ENCODE measurements around the gene JAGN1. TPM values are rescaled to one million over a fixed set of nuclear protein-coding genes. Genes with fewer than 3 reads are reported as not detected.
"Not testable (repeated sequence)": the region's sequence is repeated elsewhere in the genome, so short reads cannot be mapped to it uniquely, and the experiment has no call there.

Gene JAGN1
- total RNA-seq, 2 experiments from 2014 or later = 27.1 to 33.0 TPM

- H3K9me3 Mint-ChIP-seq (ENCODE audit: low read depth) = no peaks in the 10 kb centered on the region
- no peak overlapping the region for H3K4me3 Mint-ChIP-seq
- intact Hi-C loops (cut with DNase I, micrococcal nuclease) = no loop called here
- DNase-seq = no peak
- no peak for ATAC-seq
- no peak overlapping the region for H3K27ac Mint-ChIP-seq
- peaks cover 5% of the 10 kb centered on the region for H3K36me3 Mint-ChIP-seq (ENCODE audit: low read depth)
- CTCF ChIA-PET = interaction anchor here (0.6 kb wide), 1 partner anchor 107 kb away, joined by 3 read pairs; no protein-coding TSS in a partner anchor
- no peaks in the 10 kb centered on the region for H3K27me3 Mint-ChIP-seq
- POLR2A ChIA-PET = interaction anchor here (0.6 kb wide), 1 partner anchor 223 kb away, joined by 12 read pairs; no protein-coding TSS in a partner anchor
- no peaks in the 10 kb centered on the region for H3K4me1 Mint-ChIP-seq
Observed at GRCh38 chr3:9886328-9886727, 4.1 kb upstream of the JAGN1 start.

GRCh38 chr3:9887480-9887879, 2.9 kb upstream of the JAGN1 start:
- ChIA-PET CTCF (interaction anchor here (0.7 kb wide), 1 partner anchor 235 kb away, joined by 4 read pairs; no protein-coding TSS in a partner anchor), POLR2A (no interaction called here)
- Mint-ChIP-seq H3K27me3 (no peaks in the 10 kb centered on the region), H3K36me3 (ENCODE audit: low read depth) (peaks cover 14% of the 10 kb centered on the region), H3K27ac (no peak overlapping the region), H3K4me3 (no peak overlapping the region), H3K4me1 (peaks cover 8% of the 10 kb centered on the region), H3K9me3 (ENCODE audit: low read depth) (no peaks in the 10 kb centered on the region)
- no peak for ATAC-seq
- no peak for DNase-seq
- intact Hi-C loops (cut with DNase I, micrococcal nuclease) = no loop called here

GRCh38 chr3:9888540-9888939, 1.9 kb upstream of the JAGN1 start:
- Mint-ChIP-seq H3K9me3 (ENCODE audit: low read depth) (no peaks in the 10 kb centered on the region), H3K27me3 (no peaks in the 10 kb centered on the region), H3K36me3 (ENCODE audit: low read depth) (peaks cover 23% of the 10 kb centered on the region), H3K4me1 (peaks cover 17% of the 10 kb centered on the region), H3K27ac (no peak overlapping the region), H3K4me3 (no peak overlapping the region)
- no peak for DNase-seq
- CTCF ChIA-PET = interaction anchor here (0.6 kb wide), 1 partner anchor 339 kb away, joined by 3 read pairs; no protein-coding TSS in a partner anchor
- intact Hi-C loops (cut with DNase I, micrococcal nuclease) = no loop called here
- ATAC-seq = no peak
- POLR2A ChIA-PET = no interaction called here

GRCh38 chr3:9889405-9889804, 1.0 kb upstream of the JAGN1 start:
- Mint-ChIP-seq H3K27ac (peak overlapping the region; percentile 98), H3K36me3 (ENCODE audit: low read depth) (peaks cover 31% of the 10 kb centered on the region), H3K4me3 (peak overlapping the region; percentile 96), H3K4me1 (peaks cover 26% of the 10 kb centered on the region), H3K27me3 (no peaks in the 10 kb centered on the region), H3K9me3 (ENCODE audit: low read depth) (no peaks in the 10 kb centered on the region)
- CTCF ChIA-PET = interaction anchor here (1.2 kb wide), 2 partner anchors 9 to 42 kb away, joined by 4 to 7 read pairs; partner anchors contain the start of gene CIDEC
- ATAC-seq (no peak), DNase-seq (no peak)
- POLR2A ChIA-PET = no interaction called here
- intact Hi-C loops (cut with DNase I, micrococcal nuclease) = no loop called here

- ChIA-PET POLR2A (interaction anchor here (0.7 to 1.6 kb wide), 6 partner anchors 11 to 55 kb away, joined by 3 to 4 read pairs (median 4); partner anchors contain the start of genes CRELD1 and IL17RE), CTCF (interaction anchor here (0.5 to 1.8 kb wide), 13 partner anchors 11 to 250 kb away, joined by 3 to 6 read pairs (median 4); partner anchors contain the start of genes CRELD1, IL17RE, RPUSD3 and VHL)
- intact Hi-C loops (cut with DNase I, micrococcal nuclease) = loop anchor here (2.0 to 5.0 kb wide), 4 partner anchors 49 to 528 kb away; partner anchors contain the start of genes ARPC4 (in 1 of the 2), RPUSD3 (in 1 of the 2), SETD5 (in 1 of the 2) and TADA3 (in 1 of the 2)
- no peak for DNase-seq
- Mint-ChIP-seq H3K9me3 (ENCODE audit: low read depth) (peaks cover 3% of the 10 kb centered on the region), H3K4me1 (peaks cover 37% of the 10 kb centered on the region), H3K36me3 (ENCODE audit: low read depth) (peaks cover 40% of the 10 kb centered on the region), H3K4me3 (peak overlapping the region; percentile 96), H3K27me3 (no peaks in the 10 kb centered on the region), H3K27ac (peak overlapping the region; percentile 98)
- no peak for ATAC-seq
Observed at GRCh38 chr3:9891072-9891622, 737 bp downstream of the JAGN1 start.

GRCh38 chr3:9893739-9894138, 3.3 kb downstream of the JAGN1 start:
- Mint-ChIP-seq H3K27me3 (no peaks in the 10 kb centered on the region), H3K4me1 (peaks cover 53% of the 10 kb centered on the region), H3K4me3 (no peak overlapping the region), H3K9me3 (ENCODE audit: low read depth) (peaks cover 3% of the 10 kb centered on the region), H3K27ac (peak overlapping the region; percentile 71), H3K36me3 (ENCODE audit: low read depth) (peaks cover 42% of the 10 kb centered on the region)
- CTCF ChIA-PET = interaction anchor here (0.8 to 3.1 kb wide), 9 partner anchors 10 to 389 kb away, joined by 3 to 17 read pairs (median 4); partner anchors contain the start of genes CRELD1 and PRRT3
- intact Hi-C loops (cut with DNase I, micrococcal nuclease) = loop anchor here in 1 of 2 experiments (5.0 kb wide), 2 partner anchors 51 to 101 kb away; partner anchors contain the start of genes ARPC4, RPUSD3 and TADA3
- DNase-seq (no peak), ATAC-seq (no peak)
- POLR2A ChIA-PET = interaction anchor here (0.6 to 0.8 kb wide), 2 partner anchors 144 to 502 kb away, joined by 3 to 7 read pairs; partner anchors contain the start of gene OGG1

- DNase-seq; intact Hi-C loops (cut with DNase I, micrococcal nuclease); H3K4me3 Mint-ChIP-seq; H3K27me3 Mint-ChIP-seq; H3K27ac Mint-ChIP-seq; H3K9me3 Mint-ChIP-seq (ENCODE audit: low read depth); POLR2A ChIA-PET; ATAC-seq: not testable (repeated sequence)
- Mint-ChIP-seq H3K36me3 (ENCODE audit: low read depth) (peaks cover 40% of the 10 kb centered on the region), H3K4me1 (peaks cover 59% of the 10 kb centered on the region)
- CTCF ChIA-PET = interaction anchor here (3.1 kb wide), 1 partner anchor 36 kb away, joined by 17 read pairs; no protein-coding TSS in a partner anchor
Observed at GRCh38 chr3:9895715-9896114, 5.3 kb downstream of the JAGN1 start.

- DNase-seq; CTCF ChIA-PET; ATAC-seq; POLR2A ChIA-PET; H3K9me3 Mint-ChIP-seq (ENCODE audit: low read depth); H3K27me3 Mint-ChIP-seq; intact Hi-C loops (cut with DNase I, micrococcal nuclease); H3K4me3 Mint-ChIP-seq: not testable (repeated sequence)
- H3K4me1 Mint-ChIP-seq = peaks cover 63% of the 10 kb centered on the region
- peak overlapping the region; percentile 42 for H3K27ac Mint-ChIP-seq
- peaks cover 33% of the 10 kb centered on the region for H3K36me3 Mint-ChIP-seq (ENCODE audit: low read depth)
Observed at GRCh38 chr3:9896755-9897407, 6.5 kb downstream of the JAGN1 start.

- H3K36me3 Mint-ChIP-seq (ENCODE audit: low read depth) = peaks cover 25% of the 10 kb centered on the region
- H3K4me1 Mint-ChIP-seq = peaks cover 63% of the 10 kb centered on the region
- no peak overlapping the region for H3K4me3 Mint-ChIP-seq
- CTCF ChIA-PET = interaction anchor here (1.0 kb wide), 1 partner anchor 15 kb away, joined by 3 read pairs; no protein-coding TSS in a partner anchor
- POLR2A ChIA-PET = no interaction called here
- H3K9me3 Mint-ChIP-seq (ENCODE audit: low read depth) = peaks cover 3% of the 10 kb centered on the region
- ATAC-seq = no peak
- intact Hi-C loops (cut with DNase I, micrococcal nuclease) = no loop called here
- DNase-seq = no peak
- H3K27ac Mint-ChIP-seq = peak overlapping the region; percentile 42
- no peaks in the 10 kb centered on the region for H3K27me3 Mint-ChIP-seq
Observed at GRCh38 chr3:9897408-9898372, 7.3 kb downstream of the JAGN1 start.

- POLR2A ChIA-PET = no interaction called here
Observed at GRCh38 chr3:9898467-9899241, 8.2 kb downstream of the JAGN1 start.

More at GRCh38 chr3:9898467-9899241, 8.2 kb downstream of the JAGN1 start:
- intact Hi-C loops (cut with DNase I, micrococcal nuclease) = no loop called here
- H3K4me3 Mint-ChIP-seq = no peak overlapping the region
- DNase-seq (peak; percentile 30), ATAC-seq (no peak)
- CTCF ChIA-PET = interaction anchor here (1.0 kb wide), 1 partner anchor 15 kb away, joined by 3 read pairs; no protein-coding TSS in a partner anchor
- no peaks in the 10 kb centered on the region for H3K27me3 Mint-ChIP-seq
- H3K36me3 Mint-ChIP-seq (ENCODE audit: low read depth) = peaks cover 17% of the 10 kb centered on the region
- peak overlapping the region; percentile 28 for H3K27ac Mint-ChIP-seq
- H3K4me1 Mint-ChIP-seq = peaks cover 65% of the 10 kb centered on the region
- peaks cover 3% of the 10 kb centered on the region for H3K9me3 Mint-ChIP-seq (ENCODE audit: low read depth)
